Heart right ventricle (tissue), 16 donors: ENCODE results near the gene MAP3K5. TPM values are rescaled to one million over a fixed set of nuclear protein-coding genes. Genes with fewer than 3 reads are reported as not detected.

Experiments
- ATAC-seq, 8 donors: fragments of 200-7000 bp; cut with Tn5 transposase; one replicate each; pipeline ENCODE4 v1.9.1; 2020; ENCODE audit warnings: mild to moderate bottlenecking in 8 of 8, moderate library complexity in 8 of 8, moderate number of reproducible peaks in 1 of 8
- DNase-seq, 2 donors: peaks; one replicate each; pipeline ENCODE4 v3.0.0-alpha.2; 2020
- H3K27ac ChIP-seq, 10 donors: fragments of 200-600 bp; sonication (generic) in 2 of 10; one replicate each; pipeline versions ENCODE4 v1.5.0 to v1.8.0; 2020 to 2022; ENCODE audit warnings: mild to moderate bottlenecking in 3 of 10
- H3K27me3 ChIP-seq, 7 donors: fragments of 200-600 bp; one replicate each; pipeline ENCODE4 v1.8.0; 2021 to 2022; ENCODE audit warnings: mild to moderate bottlenecking in 2 of 7
- H3K36me3 ChIP-seq, 9 donors: fragments of 200-600 bp; sonication (generic) in 1 of 9; one replicate each; pipeline versions ENCODE4 v1.5.0 to v1.8.0; 2020 to 2022; ENCODE audit warnings: mild to moderate bottlenecking in 2 of 9
- H3K4me1 ChIP-seq, 9 donors: fragments of 200-600 bp; sonication (generic) in 1 of 9; one replicate each; pipeline versions ENCODE4 v1.5.0 to v1.8.0; 2020 to 2022; ENCODE audit warnings: mild to moderate bottlenecking in 4 of 9
- H3K4me3 ChIP-seq, 10 donors: fragments of 200-600 bp; sonication (generic) in 2 of 10; one replicate each; pipeline versions ENCODE4 v1.5.0 to v1.8.0; 2020 to 2022; ENCODE audit warnings: mild to moderate bottlenecking in 7 of 10, moderate library complexity in 2 of 10
- H3K9me3 ChIP-seq, 11 donors: fragments of 200-600 bp in 10 of 11; sonication (generic) in 2 of 11; one replicate each; pipeline versions ENCODE4 v1.5.0 to v1.8.0; 2013 to 2022; ENCODE audit warnings: mild to moderate bottlenecking in 2 of 11, control low read depth in 1 of 11, moderate library complexity in 1 of 11
- WGBS, 2 donors: extraction: QIAGEN DNeasy Blood & Tissue Kit; methylation state at CpG; one replicate each; pipeline ENCODE4 v1.1.7; 2013; ENCODE audit warnings: inconsistent platforms in 1 of 2; 5-methylcytosine and 5-hydroxymethylcytosine counted together
- intact Hi-C, 10 donors: fragments of 100-400 bp; cut with DNase I; formaldehyde crosslinking; loops; one replicate each; pipeline versions ENCODE4 v1.11.1 to v1.14.2; 2022
- polyA plus RNA-seq, 2 donors: library from polyadenylated mRNA; stranded (reverse); fragments of 200-250 nt; gene quantifications; one replicate each; pipeline ENCODE4 v1.2.3, GENCODE V29; 2013
- total RNA-seq, 10 donors: library from RNA; stranded (reverse); fragmentation: NEBNext Ultra II Directional in 3 of 10; extraction: Animal tissue kit (Norgen Biotek cat#: 25700) in 3 of 10; gene quantifications; one replicate each; pipeline versions ENCODE4 v1.2.1 to v1.2.4, GENCODE V29; 2021 to 2023
- TF ChIP-seq, protein P1 (sequence below), 9 donors: fragments of 200-600 bp; sonication (generic) in 2 of 9; IDR thresholded peaks; one replicate each; pipeline versions ENCODE4 v1.5.0 to v1.8.0; 2021 to 2022; ENCODE audit warnings: antibody characterized with exemption in 9 of 9, mild to moderate bottlenecking in 5 of 9, moderate library complexity in 1 of 9
- donor health status: Arrhythmogenic right ventricular cardiomyopathy.
- donor health status: ischemic (EF 13 %, LVEDD 7.1; RV severe dilation, severe dysfunction).
- donor health status: healthy with polysubstance abuse.
- donor health status: DM: no; HTN: yes; CAD: no.
- donor health status: DM: no; HTN: no; CAD: no.
- donor health status: ischemic (EF 25% LVEDD 6.9; RV normal size, moderate dysfunction).
- donor health status: ischemic (EF 25% LVEDD 5.7; RV mildly dilated, moderate dysfunction).
- donor health status: healthy.
- donor health status: DM: yes; HTN: yes; CAD: no.
- donor health status: Ischemic cardiomyopathy.
- donor health status: ischemic (EF 35%, LVEDD 5.7; RV mildly dilated, moderate dysfunction).
- donor health status: nonischemic (EF 11% LVEDD 7.7; RV severe dilation, severe dysfunction).
- donor health status: DM: yes; HTN: yes; CAD: no.
- donor health status: PGD.
- donor health status: ischemic (EF 29% LVEDD 5.4; RV normal size, mild dysfunction).
- donor health status: nonischemic (EF 23%, LVEDD 6.1; RV moderate dilation, normal function).

Gene MAP3K5
- total and polyA plus RNA-seq, 12 donors: 5.1 to 35.7 (median 27.8) TPM

DNA sequence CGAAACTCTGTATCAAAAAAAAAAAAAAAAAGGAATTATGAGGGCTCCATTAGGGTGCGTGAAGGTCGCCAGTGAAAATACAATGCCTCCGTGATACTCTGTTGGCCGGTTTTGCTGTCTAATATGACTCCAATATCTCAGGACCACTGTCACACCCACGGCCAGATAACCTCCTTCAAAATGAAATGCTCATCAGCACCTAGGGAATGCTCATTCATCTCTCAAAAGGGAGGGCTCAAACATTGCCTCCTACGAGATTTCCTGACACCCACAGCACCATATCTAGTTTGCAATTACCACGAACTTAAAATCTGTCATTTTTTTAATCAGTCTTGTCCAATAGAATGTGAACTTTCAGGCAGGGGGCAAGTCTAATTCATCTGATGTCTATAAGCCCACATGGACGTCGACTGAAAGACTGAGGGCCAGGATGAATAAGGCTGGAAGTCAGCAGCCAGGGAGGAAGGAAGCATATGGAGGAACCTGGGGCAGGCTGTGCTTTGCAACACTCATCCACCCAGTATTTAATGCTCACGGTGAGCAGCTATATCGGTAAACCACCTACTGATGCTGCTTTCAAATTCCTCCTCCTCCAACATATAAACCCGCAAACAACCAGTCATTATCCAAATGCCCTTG is 42.8 kb downstream of the MAP3K5 start:
- 87 to 91% methylated on average over 13 of the region's 13 CpGs for WGBS, 2 donors
- no peak for DNase-seq
- Histone ChIP-seq H3K27ac (peak overlapping the region in 4 of 10 donors; percentile 26 to 85 (median 68)), H3K4me3 (no peak overlapping the region), H3K9me3 (no peaks in the 10 kb centered on the region), H3K27me3 (no peaks in the 10 kb centered on the region), H3K36me3 (no peaks in the 10 kb centered on the region), H3K4me1 (peaks cover 5 to 57% (median 40%) of the 10 kb centered on the region in 9 donors)
- TF ChIP-seq, protein P1, sequence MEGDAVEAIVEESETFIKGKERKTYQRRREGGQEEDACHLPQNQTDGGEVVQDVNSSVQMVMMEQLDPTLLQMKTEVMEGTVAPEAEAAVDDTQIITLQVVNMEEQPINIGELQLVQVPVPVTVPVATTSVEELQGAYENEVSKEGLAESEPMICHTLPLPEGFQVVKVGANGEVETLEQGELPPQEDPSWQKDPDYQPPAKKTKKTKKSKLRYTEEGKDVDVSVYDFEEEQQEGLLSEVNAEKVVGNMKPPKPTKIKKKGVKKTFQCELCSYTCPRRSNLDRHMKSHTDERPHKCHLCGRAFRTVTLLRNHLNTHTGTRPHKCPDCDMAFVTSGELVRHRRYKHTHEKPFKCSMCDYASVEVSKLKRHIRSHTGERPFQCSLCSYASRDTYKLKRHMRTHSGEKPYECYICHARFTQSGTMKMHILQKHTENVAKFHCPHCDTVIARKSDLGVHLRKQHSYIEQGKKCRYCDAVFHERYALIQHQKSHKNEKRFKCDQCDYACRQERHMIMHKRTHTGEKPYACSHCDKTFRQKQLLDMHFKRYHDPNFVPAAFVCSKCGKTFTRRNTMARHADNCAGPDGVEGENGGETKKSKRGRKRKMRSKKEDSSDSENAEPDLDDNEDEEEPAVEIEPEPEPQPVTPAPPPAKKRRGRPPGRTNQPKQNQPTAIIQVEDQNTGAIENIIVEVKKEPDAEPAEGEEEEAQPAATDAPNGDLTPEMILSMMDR (IDR thresholded peaks at IDR 0.05): no peak
- no peak for ATAC-seq
- intact Hi-C loops: no loop called here

DNA sequence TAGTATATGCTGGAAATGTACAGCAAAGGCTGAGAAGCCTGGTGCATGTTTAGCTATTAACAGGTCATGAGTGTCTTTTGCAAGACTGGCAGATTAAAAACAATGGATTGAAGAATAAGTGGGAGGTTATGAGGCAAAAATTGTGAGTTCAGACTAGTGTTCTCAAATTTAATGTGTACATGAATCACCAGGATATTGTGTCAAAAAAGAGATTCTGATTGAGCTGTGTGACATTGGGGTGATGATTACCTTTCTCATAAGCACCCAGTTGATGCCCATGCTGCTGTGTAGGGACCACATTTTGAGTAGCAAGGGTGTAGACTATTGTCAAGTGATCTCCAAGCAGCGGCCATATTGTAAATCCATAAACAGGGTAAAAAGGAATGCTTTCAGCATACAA is 44.8 kb downstream of the MAP3K5 start:
- 94 to 100% methylated on average over 1 of the region's 1 CpG for WGBS, 2 donors
- intact Hi-C loops: no loop called here
- Histone ChIP-seq H3K4me3 (no peak overlapping the region), H3K9me3 (no peaks in the 10 kb centered on the region), H3K36me3 (no peaks in the 10 kb centered on the region), H3K27me3 (no peaks in the 10 kb centered on the region), H3K4me1 (peaks cover 5 to 53% (median 30%) of the 10 kb centered on the region in 9 donors), H3K27ac (no peak overlapping the region)
- DNase-seq (no peak), ATAC-seq (no peak)
- TF ChIP-seq, protein P1 (IDR thresholded peaks at IDR 0.05): no peak

DNA sequence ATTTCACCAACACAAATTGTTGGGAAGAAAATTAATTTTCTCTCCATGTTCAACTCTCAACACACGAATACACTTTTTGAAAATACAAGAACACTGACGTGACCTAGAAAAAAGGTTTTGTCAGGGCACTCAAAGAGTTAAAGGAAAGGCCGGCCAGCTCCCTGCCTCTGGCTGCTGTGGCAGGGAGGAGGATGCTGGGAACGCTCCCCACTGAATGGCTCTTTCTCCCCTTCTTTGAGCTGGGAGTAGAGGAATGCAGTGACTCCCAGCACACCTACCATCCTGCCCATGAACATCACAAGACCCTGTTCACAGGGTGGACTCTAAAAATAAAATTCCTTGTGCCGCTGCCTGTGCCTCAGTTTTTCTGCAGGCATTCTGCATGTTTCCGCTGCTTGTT is 47.0 kb downstream of the MAP3K5 start:
- TF ChIP-seq, protein P1 (IDR thresholded peaks at IDR 0.05): no peak
- peak overlapping the region in 6 of 10 donors; percentile 3 to 61 (median 36) for H3K27ac ChIP-seq

DNA sequence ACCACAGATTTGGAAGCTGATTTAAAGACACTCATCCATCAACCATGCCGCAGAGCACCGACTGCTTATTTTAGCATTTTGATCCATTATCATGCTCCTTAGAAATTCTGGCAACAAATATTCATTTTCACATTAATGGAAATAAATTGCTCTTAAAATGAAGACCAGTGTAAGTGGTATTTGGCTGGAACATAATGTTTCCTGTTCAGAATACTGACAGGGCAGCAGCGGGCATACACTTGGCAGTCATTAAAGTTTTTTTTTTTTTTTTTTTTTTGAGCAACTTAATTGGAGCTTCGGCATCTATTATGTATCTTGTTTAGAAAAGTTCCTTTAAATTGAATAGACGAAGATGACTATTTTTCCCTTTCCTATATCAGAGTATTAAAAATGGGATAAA is 47.4 kb downstream of the MAP3K5 start:
- Histone ChIP-seq H3K36me3 (no peaks in the 10 kb centered on the region), H3K9me3 (no peaks in the 10 kb centered on the region), H3K27me3 (no peaks in the 10 kb centered on the region), H3K4me1 (peaks cover 0 to 47% (median 22%) of the 10 kb centered on the region in 9 donors), H3K27ac (peak overlapping the region in 6 of 10 donors; percentile 6 to 61 (median 36)), H3K4me3 (peak overlapping the region in 5 of 10 donors; percentile 15 to 39 (median 25))
- 47 to 54% methylated on average over 5 of the region's 5 CpGs for WGBS, 2 donors
- intact Hi-C loops: loop anchor here in 1 of 10 donors (1.0 kb wide), 1 partner anchor 28 kb away; no protein-coding TSS in a partner anchor
- peak in 2 of 8 donors; percentile 62 to 77 for ATAC-seq
- TF ChIP-seq, protein P1 (IDR thresholded peaks at IDR 0.05): no peak
- DNase-seq: no peak

More for the DNA sequence above, 47.0 kb downstream of the MAP3K5 start:
- 28 to 30% methylated on average over 6 of the region's 6 CpGs for WGBS, 2 donors
- ATAC-seq (peak in 6 of 8 donors; percentile 43 to 72 (median 66)), DNase-seq (no peak)
- H3K36me3 ChIP-seq: no peaks in the 10 kb centered on the region
- H3K4me1 ChIP-seq: peaks cover 0 to 48% (median 22%) of the 10 kb centered on the region in 9 donors
- intact Hi-C loops: no loop called here
- H3K4me3 ChIP-seq: peak overlapping the region in 6 of 10 donors; percentile 3 to 39 (median 25)
- no peaks in the 10 kb centered on the region for H3K27me3 ChIP-seq
- no peaks in the 10 kb centered on the region for H3K9me3 ChIP-seq
